GM23338 (cell line): ENCODE data around the gene LOXL1.

ENCODE experiments used
- CTCF ChIP-seq, 2 experiments: fragments of 200-600 bp in 1 of 2; sonication (generic) in 1 of 2; conservative IDR thresholded peaks; 2 replicates each; pipeline versions ENCODE4 v1.5.1 to v1.6.1; 2016 to 2017; ENCODE audit warnings: antibody characterized with exemption in 2 of 2, low read depth in 2 of 2, mild to moderate bottlenecking in 2 of 2, moderate library complexity in 1 of 2
- REST ChIP-seq: IDR thresholded peaks from one replicate; pipeline ENCODE4 v1.6.1; 2018; ENCODE audit warnings: antibody characterized with exemption; ENCODE audit not compliant: unreplicated experiment
- STAT1 ChIP-seq: IDR thresholded peaks from one replicate; pipeline ENCODE4 v1.6.1; 2016; ENCODE audit warnings: antibody characterized with exemption; ENCODE audit not compliant: unreplicated experiment

- no peak for TF ChIP-seq STAT1
- TF ChIP-seq CTCF (conservative IDR thresholded peaks at IDR 0.05; ENCODE audit: low read depth in 2 of 2), result no peak
- no peak for TF ChIP-seq REST
Measured at GRCh38 chr15:73944161-73945129, 18.2 kb downstream of the LOXL1 start.
